GM21447 (cell line): ENCODE data around the gene ABCD2.
"Not testable (repeated sequence)": the region's sequence is repeated elsewhere in the genome, so short reads cannot be mapped to it uniquely, and the experiment has no call there.

ENCODE experiments used
- ATAC-seq: cut with Tn5 transposase; IDR thresholded peaks from one replicate; pipeline ENCODE4 v1.9.1; 2021; ENCODE audit not compliant: unreplicated experiment

The ABCD2 gene

DNA sequence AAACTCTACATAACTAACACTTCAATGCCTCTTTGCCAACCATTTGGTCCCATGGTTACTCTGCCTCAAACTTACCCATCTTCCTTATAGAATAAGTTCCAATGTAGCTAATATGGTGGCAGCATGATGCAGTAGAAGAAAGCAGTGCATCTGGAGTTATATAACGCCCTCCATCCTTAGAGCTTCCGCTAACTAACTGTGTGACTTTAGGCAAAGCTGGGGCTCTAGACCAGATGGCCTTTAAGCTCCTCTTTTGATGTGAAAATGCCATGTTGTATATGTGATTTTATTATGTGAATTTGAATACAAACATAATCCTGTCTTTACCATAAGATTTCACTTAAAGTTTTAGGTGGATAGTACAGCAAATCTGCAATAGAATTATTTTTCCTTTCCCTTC, 6.1 kb downstream of the ABCD2 start:
- no peak for ATAC-seq

DNA sequence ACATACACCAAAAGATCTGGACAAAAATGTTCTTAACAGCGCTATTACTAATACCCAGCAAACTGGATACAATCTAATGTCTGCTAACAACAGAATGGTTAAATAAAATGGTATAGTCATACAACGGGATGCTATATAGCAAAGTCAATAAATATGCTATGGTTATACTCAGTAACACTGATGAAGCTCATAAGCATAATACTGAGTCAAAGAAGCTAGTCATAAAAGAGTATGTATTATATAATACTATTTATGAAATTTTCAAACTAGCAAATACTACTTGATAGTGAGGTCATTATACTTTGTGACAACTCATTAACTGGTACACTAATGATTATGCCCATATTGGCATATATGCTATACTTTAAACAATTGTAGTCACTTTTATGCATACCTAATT, 7.4 kb downstream of the ABCD2 start:
- no peak for ATAC-seq

DNA sequence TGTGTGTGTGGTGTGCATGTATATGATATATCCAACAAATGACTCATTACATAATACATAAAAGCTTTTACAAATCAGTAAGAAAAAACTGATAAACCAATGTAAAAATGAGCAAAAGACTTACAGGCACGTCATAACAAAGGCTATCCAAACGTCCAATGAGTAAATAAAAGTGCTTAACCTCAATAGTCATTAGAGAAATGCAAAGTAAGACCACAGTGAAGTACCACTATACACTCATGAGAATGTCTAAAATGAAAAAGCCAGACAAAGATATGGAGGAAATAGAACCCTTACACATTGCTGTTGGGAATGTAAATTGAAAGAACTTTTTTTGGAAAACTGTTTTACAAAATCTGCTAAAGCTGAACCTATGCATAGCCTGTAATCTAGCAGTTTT, 7.8 kb downstream of the ABCD2 start:
- no peak for ATAC-seq

GRCh38 chr12:39610436-39611025, 9.1 kb downstream of the ABCD2 start:
- ATAC-seq = no peak

GRCh38 chr12:39606712-39607423, 12.7 kb downstream of the ABCD2 start:
- ATAC-seq = no peak

GRCh38 chr12:39605996-39606395, 13.6 kb downstream of the ABCD2 start:
- no peak for ATAC-seq

DNA sequence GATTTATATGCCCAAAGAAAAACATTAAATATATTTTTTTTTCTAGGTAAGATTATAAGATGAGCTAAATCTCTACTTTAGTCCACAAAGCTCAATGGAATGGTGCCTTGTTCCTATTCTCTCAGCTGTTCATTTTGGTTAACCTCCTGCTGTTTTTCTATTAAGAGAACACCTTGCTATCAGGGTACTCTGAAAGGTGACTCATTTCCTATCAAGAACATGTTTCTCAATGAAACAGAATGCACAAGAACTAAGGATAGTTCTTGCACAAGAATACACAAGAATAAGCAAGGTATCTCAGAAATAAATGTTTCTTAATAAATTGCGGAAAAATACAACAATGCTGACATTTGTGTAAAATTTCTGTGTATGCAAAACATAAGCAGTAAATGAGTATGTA, 14.1 kb downstream of the ABCD2 start:
- no peak for ATAC-seq

DNA sequence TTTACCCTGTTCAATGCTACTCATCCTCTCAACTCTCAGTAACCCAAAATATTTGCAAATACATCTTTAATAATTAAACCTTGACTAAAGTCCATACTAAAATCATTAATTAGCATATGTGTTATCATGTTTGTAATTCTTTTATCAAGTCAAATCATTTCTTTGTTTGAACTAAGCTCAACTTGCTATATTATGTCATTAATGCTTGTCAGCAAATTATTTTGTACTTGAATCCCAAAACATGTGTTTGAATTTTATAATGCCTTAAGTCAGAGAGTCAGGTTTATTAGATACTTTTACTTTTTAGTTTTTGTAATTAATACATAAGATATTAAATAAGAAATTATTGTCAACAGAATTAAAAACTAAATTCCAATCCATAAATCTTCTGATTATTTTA, 16.5 kb downstream of the ABCD2 start:
- ATAC-seq = no peak

DNA sequence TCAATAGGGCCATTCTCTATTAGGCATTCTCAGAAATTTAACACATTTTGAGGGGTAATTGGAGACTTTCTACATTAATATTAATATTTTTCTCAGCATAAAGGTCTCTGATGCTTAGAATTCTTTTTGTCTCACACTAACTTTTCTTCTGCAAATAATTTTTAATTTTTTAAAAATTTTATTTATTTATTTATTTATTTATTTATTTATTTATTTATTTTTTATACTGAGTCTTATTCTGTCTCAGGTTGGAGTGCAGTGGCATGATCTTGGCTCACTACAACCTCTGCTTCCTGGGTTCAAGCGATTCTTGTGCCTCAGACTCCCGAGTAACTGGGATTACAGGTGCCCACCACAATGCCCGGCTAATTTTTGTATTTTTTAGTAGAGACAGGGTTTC, 17.7 kb downstream of the ABCD2 start:
- not testable (repeated sequence) for ATAC-seq

GRCh38 chr12:39595928-39596327, 23.7 kb downstream of the ABCD2 start:
- no peak for ATAC-seq

GRCh38 chr12:39592295-39592694, 27.3 kb downstream of the ABCD2 start:
- no peak for ATAC-seq

GRCh38 chr12:39588348-39588747, 31.3 kb downstream of the ABCD2 start:
- ATAC-seq = no peak

- ATAC-seq = peak; percentile 88
Observed at GRCh38 chr12:39587225-39587624, 32.4 kb downstream of the ABCD2 start.

DNA sequence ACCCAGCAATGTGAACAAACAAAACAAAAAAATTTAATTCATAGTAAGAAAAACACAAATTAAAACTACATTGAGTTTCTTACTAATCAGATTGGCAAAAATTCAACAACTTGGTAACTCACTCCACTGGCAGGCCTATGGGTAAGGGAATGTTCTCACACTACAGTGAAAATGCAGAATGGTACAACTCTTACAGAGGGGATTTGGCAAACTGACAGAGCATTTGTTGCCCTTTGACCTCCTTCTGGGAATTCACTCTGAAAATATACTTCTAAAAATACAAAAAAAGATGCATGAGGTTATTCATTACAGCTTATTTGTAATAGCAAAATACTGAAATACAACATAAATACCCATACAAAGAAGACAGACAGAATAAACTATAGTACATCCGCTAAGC, 32.8 kb downstream of the ABCD2 start:
- no peak for ATAC-seq

- no peak for ATAC-seq
Observed at GRCh38 chr12:39581592-39581991, 38.0 kb downstream of the ABCD2 start.

- ATAC-seq = no peak
Observed at GRCh38 chr12:39575498-39575875, 44.1 kb downstream of the ABCD2 start.

DNA sequence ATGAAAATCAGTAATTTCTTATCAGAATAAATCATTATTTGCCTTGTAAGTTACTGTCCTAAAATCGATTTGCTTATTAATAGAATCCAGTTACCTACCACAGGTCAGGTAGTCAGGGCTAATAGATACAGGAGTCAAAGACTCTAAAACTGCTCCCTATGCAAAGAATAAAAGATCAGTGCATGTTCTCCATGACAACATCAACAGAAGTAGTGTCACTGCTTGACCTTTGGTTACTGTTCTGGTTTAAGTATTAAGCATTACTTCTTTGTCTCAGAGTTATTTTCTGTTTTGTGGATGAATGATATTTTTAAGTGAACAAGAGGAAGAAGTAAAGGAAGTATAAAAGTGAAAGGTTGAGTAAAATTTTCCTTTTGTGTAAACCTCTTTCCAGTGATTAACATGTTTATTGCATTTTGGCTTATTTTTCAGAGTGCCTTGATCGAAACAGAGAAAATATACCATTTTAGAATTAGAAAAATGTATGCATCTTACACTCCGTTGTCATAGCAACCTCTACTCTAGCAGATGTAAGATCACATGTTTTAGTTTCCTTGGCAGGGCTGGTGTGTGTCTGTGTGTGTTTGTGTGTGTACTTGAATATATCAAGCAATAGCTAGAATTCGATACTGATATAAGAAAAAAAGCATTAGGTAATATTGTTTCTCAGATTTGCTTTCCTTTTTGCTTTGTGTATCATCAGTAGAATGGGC, 44.7 kb downstream of the ABCD2 start:
- ATAC-seq = no peak

DNA sequence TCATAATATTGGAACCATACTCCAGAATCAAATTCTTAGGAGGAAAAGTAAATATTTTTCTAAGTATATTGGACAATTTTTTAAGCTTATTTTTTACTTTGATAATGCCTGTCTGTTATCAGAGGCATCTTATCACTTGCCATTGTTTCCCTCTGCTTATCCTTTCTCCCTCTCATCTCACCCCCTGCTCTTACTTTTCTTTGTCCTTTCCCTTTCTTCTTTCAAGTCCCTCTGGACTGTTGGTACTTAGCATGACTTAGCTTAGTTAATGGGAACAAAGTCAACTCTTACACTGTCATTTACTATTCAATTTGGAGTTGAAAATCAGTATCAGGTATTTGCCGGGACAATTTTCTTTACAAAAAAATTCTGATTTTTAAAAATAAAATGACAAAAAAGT, 45.2 kb downstream of the ABCD2 start:
- ATAC-seq = no peak

- ATAC-seq = no peak
Observed at GRCh38 chr12:39573971-39574370, 45.6 kb downstream of the ABCD2 start.

DNA sequence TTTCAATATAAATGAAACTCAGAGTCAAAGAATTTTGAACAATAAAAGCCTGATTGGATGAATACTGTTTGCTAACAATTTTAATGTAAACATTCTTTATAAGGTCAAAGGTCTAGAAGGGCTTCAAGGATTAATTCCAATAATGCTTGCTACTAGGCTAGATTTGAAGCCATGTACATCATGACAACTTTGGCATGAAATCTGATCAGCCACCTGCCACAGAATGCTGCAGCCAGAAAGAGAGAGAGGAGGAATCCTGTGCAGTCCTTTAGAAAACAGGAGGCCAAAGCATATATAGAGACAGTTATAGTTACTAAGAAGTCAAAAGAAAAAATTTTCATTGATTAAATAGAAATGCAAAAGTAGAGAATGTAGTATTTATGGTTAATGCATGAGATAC, 47.1 kb downstream of the ABCD2 start:
- no peak for ATAC-seq

- ATAC-seq = no peak
Observed at GRCh38 chr12:39571351-39571750, 48.3 kb downstream of the ABCD2 start.

GRCh38 chr12:39553476-39553875, 66.1 kb downstream of the ABCD2 start:
- ATAC-seq = no peak
